Smooth muscle cell (in vitro differentiated cells): ENCODE data around the gene LRRC4. TPM values are rescaled to one million over a fixed set of nuclear protein-coding genes. Genes with fewer than 3 reads are reported as not detected.

Experiments used
- DNase-seq: peaks from one replicate; lab custom pipeline; 2025; ENCODE audit not compliant: unreplicated experiment; lab: John Stamatoyannopoulos, UW
- H2AFZ ChIP-seq: fragments of 200-600 bp; sonication (generic); 2 replicates; pipeline ENCODE4 v1.6.0; 2016; ENCODE audit warnings: antibody characterized with exemption, low read depth, mild to moderate bottlenecking
- H3F3A ChIP-seq: fragments of 200-600 bp; sonication (generic); 2 replicates; pipeline ENCODE4 v1.6.0; 2017; ENCODE audit warnings: antibody characterized with exemption, low read depth
- H3K27ac ChIP-seq: fragments of 200-600 bp; sonication (generic); 2 replicates; pipeline ENCODE4 v1.5.1; 2016; ENCODE audit warnings: low read depth, mild to moderate bottlenecking
- H3K27me3 ChIP-seq: fragments of 200-600 bp; sonication (generic); 2 replicates; pipeline ENCODE4 v1.6.1; 2016; ENCODE audit warnings: low read depth, mild to moderate bottlenecking
- H3K36me3 ChIP-seq: fragments of 200-600 bp; sonication (generic); 2 replicates; pipeline ENCODE4 v1.5.1; 2016; ENCODE audit warnings: low read depth
- H3K4me1 ChIP-seq: fragments of 200-600 bp; sonication (generic); 2 replicates; pipeline ENCODE4 v1.5.1; 2016; ENCODE audit warnings: low read depth
- H3K4me2 ChIP-seq: fragments of 200-600 bp; sonication (generic); 2 replicates; pipeline ENCODE4 v1.6.0; 2016; ENCODE audit warnings: mild to moderate bottlenecking
- H3K4me3 ChIP-seq: fragments of 200-600 bp; sonication (generic); 2 replicates; pipeline ENCODE4 v1.5.1; 2016; ENCODE audit warnings: mild to moderate bottlenecking
- H3K79me2 ChIP-seq: fragments of 200-600 bp; sonication (generic); 2 replicates; pipeline ENCODE4 v1.6.0; 2016; ENCODE audit warnings: low read depth, mild to moderate bottlenecking
- H3K9ac ChIP-seq: fragments of 200-600 bp; sonication (generic); 2 replicates; pipeline ENCODE4 v1.6.0; 2016; ENCODE audit warnings: low read depth
- H3K9me3 ChIP-seq: fragments of 200-600 bp; sonication (generic); replicated peaks from 2 replicates; pipeline ENCODE4 v1.5.1; 2016; ENCODE audit warnings: low read depth
- H4K20me1 ChIP-seq: fragments of 200-600 bp; sonication (generic); 2 replicates; pipeline ENCODE4 v1.6.0; 2016; ENCODE audit warnings: low read depth
- CTCF ChIP-seq: fragments of 200-600 bp; sonication (generic); IDR thresholded peaks from 2 replicates; pipeline ENCODE4 v1.5.1; 2017; ENCODE audit warnings: borderline replicate concordance, mild to moderate bottlenecking, antibody characterized with exemption; ENCODE audit not compliant: insufficient read depth, poor library complexity, severe bottlenecking
- WGBS: methylation state at CpG from one replicate; pipeline ENCODE4 v1.1.7; 2016; ENCODE audit warnings: low lambda C conversion rate; 5-methylcytosine and 5-hydroxymethylcytosine counted together
- polyA plus RNA-seq: library from polyadenylated mRNA; unstranded; fragments of >200 nt; fragmentation: Nextera tagmentation; extraction: Ambion mirVana; gene quantifications from 2 replicates; pipeline ENCODE4 v1.2.1, GENCODE V29; 2016
- total RNA-seq: library from RNA; depleted of rRNA; stranded (reverse); fragments of >200 nt; gene quantifications from 2 replicates; pipeline ENCODE4 v1.2.3, GENCODE V29; 2014

Gene LRRC4
- total and polyA plus RNA-seq, 2 experiments from 2014 or later: not detected

DNA sequence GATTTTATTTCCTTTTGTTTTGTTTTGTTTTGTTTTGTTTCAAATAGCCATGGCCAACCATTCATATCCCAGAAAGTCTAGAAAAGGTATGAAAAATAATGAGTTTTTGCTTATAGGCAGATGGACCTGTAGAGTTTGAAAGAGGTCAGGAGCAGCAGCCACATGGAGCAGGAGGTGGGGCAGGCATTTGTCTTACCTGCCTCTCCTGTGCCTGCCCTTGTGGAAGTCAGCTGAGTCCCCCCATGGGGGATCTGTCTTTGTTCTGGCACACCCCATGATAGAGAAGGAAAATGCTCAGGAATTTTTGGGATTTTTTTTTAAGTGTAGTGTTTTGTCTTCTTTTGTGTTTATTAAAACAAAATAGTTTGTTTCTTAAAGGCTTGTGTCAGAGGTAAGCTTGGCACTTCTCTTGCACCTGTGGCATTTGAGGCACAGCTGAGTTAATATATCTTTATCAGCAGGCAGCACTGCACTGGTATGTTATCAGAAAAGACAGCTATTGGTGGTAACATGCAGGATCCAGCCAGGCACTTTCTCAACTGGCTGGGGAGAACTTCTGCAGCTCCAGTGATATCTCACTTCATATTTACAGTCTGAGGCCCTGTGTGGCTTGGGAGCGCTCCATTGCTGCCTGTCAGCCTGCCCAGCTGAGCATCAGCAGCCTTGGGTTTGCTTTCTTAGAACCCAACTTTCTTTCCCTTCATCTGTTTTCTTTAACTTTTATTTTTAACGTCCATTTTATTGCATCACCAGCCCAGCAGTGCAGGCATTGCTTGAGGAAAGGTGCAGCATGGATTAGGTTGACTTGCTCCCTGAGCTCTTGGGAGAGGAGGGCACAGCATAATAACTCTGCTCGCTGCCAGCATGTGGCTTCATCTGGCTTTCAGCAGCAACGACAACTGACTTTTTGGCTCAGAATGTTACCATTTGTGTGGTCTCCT, 44.4 kb downstream of the LRRC4 start:
- H3K9me3 ChIP-seq: no peaks in the 10 kb centered on the region
- H3K79me2 ChIP-seq: no peaks in the 10 kb centered on the region
- H2AFZ ChIP-seq: no peak overlapping the region
- WGBS: 85% methylated on average over 4 of the region's 4 CpGs
- no peaks in the 10 kb centered on the region for H3F3A ChIP-seq
- H3K4me3 ChIP-seq: no peak overlapping the region
- H3K36me3 ChIP-seq: no peaks in the 10 kb centered on the region
- no peaks in the 10 kb centered on the region for H3K27me3 ChIP-seq
- peaks cover 13% of the 10 kb centered on the region for H3K4me1 ChIP-seq
- no peak for TF ChIP-seq CTCF
- H4K20me1 ChIP-seq: peaks cover 99% of the 10 kb centered on the region
- H3K4me2 ChIP-seq: no peak overlapping the region
- H3K9ac ChIP-seq: no peak overlapping the region
- no peak overlapping the region for H3K27ac ChIP-seq
- DNase-seq: no peak

DNA sequence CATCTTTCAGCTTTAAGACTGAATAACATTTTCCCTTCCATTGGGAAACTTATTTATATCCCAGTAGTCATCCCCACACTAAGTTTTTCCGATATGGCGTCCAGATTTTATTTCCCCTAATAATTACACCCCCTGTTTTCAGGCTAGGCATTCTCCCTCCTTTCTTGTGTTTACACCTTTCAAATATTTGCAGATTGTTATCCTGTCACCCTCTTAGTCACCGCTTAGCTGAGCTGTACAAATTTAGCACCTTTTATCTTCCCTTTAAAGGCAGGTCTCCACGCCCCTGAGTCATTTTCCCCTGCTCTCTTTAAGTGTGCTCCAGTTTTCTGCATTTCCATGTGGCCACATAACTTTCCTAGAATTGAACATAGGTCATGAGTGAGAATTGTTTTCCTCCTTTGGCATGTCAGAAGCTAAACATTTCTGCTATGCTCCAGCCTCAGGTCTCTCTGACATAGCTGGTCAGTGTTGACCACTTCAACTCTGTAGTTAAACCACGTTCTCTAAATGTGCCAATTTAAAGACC, 47.4 kb downstream of the LRRC4 start:
- no peaks in the 10 kb centered on the region for H3K36me3 ChIP-seq
- no peak overlapping the region for H3K4me3 ChIP-seq
- H3K4me2 ChIP-seq: no peak overlapping the region
- no peaks in the 10 kb centered on the region for H3K9me3 ChIP-seq
- 77% methylated on average over 5 of the region's 5 CpGs for WGBS
- H2AFZ ChIP-seq: no peak overlapping the region
- H3K9ac ChIP-seq: no peak overlapping the region
- no peak overlapping the region for H3K27ac ChIP-seq
- TF ChIP-seq CTCF: no peak
- H3K4me1 ChIP-seq: peaks cover 13% of the 10 kb centered on the region
- H3K27me3 ChIP-seq: no peaks in the 10 kb centered on the region
- peaks cover 95% of the 10 kb centered on the region for H4K20me1 ChIP-seq
- peaks cover 3% of the 10 kb centered on the region for H3K79me2 ChIP-seq
- no peak for DNase-seq
- no peaks in the 10 kb centered on the region for H3F3A ChIP-seq

DNA sequence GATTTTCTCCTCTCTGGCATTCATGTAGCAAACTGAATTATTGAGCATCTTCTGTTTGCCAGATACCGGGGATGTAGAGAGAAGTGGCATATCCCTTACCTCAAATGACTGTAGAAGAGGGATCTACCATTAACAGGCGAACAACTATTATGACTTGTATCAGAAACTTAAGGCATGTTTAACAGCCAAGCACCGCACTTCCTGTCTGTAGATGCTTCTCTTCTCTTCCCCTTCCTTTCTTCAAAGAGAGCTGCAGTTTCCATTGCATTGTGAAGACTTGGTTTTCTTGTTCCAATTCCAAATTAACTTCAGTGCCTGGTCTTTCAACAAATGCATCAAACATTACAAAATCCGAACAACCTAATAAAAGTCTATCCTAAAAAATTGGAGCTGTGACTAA, 49.3 kb downstream of the LRRC4 start:
- Histone ChIP-seq H3K9ac (no peak overlapping the region), H3K36me3 (no peaks in the 10 kb centered on the region), H4K20me1 (peaks cover 95% of the 10 kb centered on the region), H3K4me1 (peaks cover 14% of the 10 kb centered on the region), H3K4me3 (no peak overlapping the region), H3K4me2 (no peak overlapping the region), H3K27ac (no peak overlapping the region), H3F3A (no peaks in the 10 kb centered on the region), H3K27me3 (no peaks in the 10 kb centered on the region), H3K9me3 (no peaks in the 10 kb centered on the region), H2AFZ (no peak overlapping the region), H3K79me2 (peaks cover 3% of the 10 kb centered on the region)
- no peak for DNase-seq
- no peak for TF ChIP-seq CTCF
- WGBS: 96% methylated on average over 4 of the region's 4 CpGs

DNA sequence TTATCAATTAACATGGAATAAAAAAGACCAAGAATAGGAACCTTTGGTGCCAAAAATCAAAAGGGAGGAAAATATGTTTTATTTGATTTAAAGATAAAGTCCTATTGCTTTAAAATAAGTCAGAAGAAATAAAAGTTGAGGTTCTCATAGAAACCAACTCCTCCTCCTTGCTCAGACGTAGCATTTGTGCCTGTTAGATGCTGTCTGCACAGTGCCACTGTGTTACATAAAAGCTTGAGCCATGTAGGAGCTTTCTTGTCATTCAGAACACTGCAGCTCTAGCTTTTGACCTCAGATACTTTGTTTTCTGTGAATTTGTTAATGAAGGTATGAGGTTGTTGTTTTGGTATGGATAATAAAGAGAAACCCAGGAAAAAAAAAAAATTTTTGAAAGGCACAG, 50.3 kb downstream of the LRRC4 start:
- peaks cover 3% of the 10 kb centered on the region for H3K79me2 ChIP-seq
- no peaks in the 10 kb centered on the region for H3F3A ChIP-seq
- H2AFZ ChIP-seq: no peak overlapping the region
- H3K27me3 ChIP-seq: no peaks in the 10 kb centered on the region
- no peak overlapping the region for H3K9ac ChIP-seq
- no peak for DNase-seq
- H4K20me1 ChIP-seq: peaks cover 95% of the 10 kb centered on the region
- H3K27ac ChIP-seq: no peak overlapping the region
- H3K36me3 ChIP-seq: no peaks in the 10 kb centered on the region
- WGBS: 97% methylated on average over 1 of the region's 1 CpG
- H3K4me3 ChIP-seq: no peak overlapping the region
- TF ChIP-seq CTCF: no peak
- H3K4me1 ChIP-seq: peaks cover 18% of the 10 kb centered on the region
- no peaks in the 10 kb centered on the region for H3K9me3 ChIP-seq
- H3K4me2 ChIP-seq: no peak overlapping the region
